Caki2 (cell line): ENCODE measurements around the gene PLEKHM2. TPM values are rescaled to one million over a fixed set of nuclear protein-coding genes. Genes with fewer than 3 reads are reported as not detected.
"Not testable (repeated sequence)": the region's sequence is repeated elsewhere in the genome, so short reads cannot be mapped to it uniquely, and the experiment has no call there.

Experiments
- DNase-seq: peaks from one replicate; pipeline ENCODE4 v3.0.0-alpha.2; 2015; ENCODE audit warnings: low read depth
- in situ Hi-C: cut with HindIII; loops from 2 replicates; pipeline ENCODE4 v1.10.0; 2016; ENCODE audit warnings: low sequenced_read_pairs, low pct_unique_long_range_greater_than_20kb, mixed read lengths
- total RNA-seq: library from RNA; depleted of rRNA; stranded (reverse); fragments of >200 nt; shearing (Covaris generic); gene quantifications from 2 replicates; pipeline ENCODE4 v1.2.3, GENCODE V29; 2014; ENCODE audit warnings: low replicate concordance; rRNA removed

Gene PLEKHM2, protein sequence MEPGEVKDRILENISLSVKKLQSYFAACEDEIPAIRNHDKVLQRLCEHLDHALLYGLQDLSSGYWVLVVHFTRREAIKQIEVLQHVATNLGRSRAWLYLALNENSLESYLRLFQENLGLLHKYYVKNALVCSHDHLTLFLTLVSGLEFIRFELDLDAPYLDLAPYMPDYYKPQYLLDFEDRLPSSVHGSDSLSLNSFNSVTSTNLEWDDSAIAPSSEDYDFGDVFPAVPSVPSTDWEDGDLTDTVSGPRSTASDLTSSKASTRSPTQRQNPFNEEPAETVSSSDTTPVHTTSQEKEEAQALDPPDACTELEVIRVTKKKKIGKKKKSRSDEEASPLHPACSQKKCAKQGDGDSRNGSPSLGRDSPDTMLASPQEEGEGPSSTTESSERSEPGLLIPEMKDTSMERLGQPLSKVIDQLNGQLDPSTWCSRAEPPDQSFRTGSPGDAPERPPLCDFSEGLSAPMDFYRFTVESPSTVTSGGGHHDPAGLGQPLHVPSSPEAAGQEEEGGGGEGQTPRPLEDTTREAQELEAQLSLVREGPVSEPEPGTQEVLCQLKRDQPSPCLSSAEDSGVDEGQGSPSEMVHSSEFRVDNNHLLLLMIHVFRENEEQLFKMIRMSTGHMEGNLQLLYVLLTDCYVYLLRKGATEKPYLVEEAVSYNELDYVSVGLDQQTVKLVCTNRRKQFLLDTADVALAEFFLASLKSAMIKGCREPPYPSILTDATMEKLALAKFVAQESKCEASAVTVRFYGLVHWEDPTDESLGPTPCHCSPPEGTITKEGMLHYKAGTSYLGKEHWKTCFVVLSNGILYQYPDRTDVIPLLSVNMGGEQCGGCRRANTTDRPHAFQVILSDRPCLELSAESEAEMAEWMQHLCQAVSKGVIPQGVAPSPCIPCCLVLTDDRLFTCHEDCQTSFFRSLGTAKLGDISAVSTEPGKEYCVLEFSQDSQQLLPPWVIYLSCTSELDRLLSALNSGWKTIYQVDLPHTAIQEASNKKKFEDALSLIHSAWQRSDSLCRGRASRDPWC
- 39.8 and 53.5 TPM in 2 replicates for total RNA-seq

DNA sequence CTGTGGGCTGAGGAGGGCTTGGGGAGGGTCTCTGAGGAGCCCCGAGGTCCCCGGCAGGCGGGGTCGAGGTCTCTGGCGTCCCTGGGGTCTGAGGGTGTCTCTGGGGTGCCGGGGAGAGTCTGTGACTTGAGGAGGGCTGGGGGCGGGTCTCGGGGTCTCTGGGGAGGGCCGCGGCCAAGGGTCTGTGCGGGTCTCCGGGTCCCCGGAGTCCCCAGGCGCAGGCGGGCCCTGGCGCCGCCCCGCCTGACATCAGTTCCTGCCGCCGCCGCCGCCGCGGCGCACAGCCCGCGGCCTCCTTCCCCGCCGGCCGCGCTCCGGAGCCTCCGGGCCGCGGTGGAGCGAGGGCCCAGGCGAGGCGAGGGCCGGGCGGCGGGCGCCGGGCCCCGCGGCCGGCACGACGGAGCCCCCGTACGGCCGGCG, at the start of gene PLEKHM2:
Gene PLEKHM2 (plus strand): TSS at position 279 of the 420 bp plus-strand sequence. CDS start 239 bp downstream, outside the sequence.
- in situ Hi-C loops = no loop called here
- no peak for DNase-seq

DNA sequence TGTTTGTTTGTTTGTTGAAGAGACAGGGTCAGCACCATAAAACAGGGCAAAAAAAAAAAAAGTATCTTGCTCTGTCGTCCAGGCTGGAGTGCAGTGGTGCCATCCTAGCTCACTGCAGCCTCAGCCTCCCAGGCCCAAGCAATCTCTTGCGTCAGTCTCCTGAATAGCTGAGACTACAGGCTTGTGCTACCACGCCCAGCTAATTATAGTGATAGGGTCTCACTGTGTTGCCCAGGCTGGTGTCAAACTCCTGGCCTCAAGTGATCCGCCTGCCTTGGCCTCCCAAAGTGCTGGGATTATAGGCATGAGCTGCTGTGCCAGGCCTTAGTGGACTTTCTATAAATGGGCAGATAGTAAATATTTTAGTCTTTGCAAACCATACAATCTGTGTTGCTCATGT, 47.7 kb upstream of the PLEKHM2 start:
- no peak for DNase-seq
- in situ Hi-C loops = no loop called here

DNA sequence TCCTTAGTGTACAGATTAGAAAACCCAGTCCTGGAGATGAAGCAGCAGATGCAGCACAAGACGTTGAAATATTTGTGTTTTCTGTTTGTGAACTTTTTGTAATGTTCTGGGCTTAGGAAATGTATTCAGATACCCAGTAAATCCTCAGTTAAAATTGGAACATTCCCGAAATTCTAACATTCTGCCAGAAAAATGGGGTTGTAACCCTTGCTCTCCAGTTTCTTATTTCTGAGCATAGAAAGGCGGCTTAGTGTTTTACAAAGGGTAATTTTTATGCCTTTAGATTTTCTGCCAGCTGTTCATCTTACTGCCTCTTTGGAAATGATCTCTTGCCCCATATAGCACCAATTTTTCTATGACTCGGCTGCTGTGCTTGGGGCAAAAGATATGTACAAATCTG, 46.3 kb upstream of the PLEKHM2 start:
- in situ Hi-C loops = no loop called here
- no peak for DNase-seq

DNA sequence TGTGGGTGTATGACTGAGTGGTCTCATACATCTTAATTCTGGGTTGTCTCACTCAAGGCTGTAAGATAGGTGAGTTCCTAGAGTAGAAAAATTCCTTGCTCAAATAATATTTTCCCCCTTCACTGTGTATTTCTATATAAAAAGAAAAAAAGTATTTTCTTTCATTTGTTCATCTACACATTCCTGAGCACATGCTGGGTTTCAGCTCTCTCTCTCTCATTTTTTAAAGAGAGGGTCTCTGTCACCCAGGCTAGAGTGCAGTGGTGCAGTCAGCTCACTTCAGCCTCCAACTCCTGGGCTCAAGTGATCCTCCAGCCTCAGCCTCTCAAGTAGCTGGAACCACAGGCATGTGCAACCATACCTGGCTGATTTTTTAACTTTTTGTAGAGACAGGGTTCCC, 44.9 kb upstream of the PLEKHM2 start:
- in situ Hi-C loops = no loop called here
- DNase-seq = no peak

DNA sequence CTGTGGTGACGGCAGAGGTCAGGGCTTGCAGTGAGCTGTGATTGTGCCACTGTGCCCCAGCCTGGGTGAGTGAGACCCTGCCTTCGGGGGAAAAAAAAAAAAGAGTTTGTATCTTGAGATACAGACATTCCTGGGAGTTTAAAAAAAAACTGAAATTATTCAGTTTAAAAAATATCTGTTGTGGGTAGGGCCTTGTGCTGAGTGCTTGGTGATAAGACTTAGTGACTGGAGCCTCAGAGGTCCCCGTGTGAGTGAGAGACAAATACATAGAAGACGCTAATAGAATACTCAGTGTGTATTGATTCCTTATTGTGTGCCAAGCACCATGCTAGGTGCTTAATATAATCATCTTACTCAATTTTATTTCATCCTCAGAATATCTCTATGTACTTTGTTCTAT, 44.2 kb upstream of the PLEKHM2 start:
- in situ Hi-C loops = no loop called here
- DNase-seq = no peak

DNA sequence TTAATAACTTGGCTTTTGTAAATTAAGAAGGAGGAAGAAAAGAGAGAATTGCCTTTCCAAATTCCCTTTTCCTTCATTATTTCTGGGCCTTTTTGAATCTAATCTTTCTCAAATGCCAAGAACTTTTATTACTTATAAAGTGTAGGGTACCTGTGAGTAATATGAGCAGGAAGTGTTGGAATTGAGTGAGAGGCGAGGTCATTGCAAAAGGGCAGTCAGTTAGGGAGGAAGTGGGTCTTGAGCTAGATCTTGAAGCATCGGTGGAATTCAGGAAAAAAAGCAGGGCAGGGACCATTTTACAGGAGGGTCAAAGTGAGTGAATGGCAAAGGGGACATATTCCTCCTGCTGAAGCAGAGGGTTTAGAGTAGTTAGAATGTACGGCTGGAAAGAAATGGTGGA, 43.5 kb upstream of the PLEKHM2 start:
- in situ Hi-C loops = no loop called here
- DNase-seq = no peak

DNA sequence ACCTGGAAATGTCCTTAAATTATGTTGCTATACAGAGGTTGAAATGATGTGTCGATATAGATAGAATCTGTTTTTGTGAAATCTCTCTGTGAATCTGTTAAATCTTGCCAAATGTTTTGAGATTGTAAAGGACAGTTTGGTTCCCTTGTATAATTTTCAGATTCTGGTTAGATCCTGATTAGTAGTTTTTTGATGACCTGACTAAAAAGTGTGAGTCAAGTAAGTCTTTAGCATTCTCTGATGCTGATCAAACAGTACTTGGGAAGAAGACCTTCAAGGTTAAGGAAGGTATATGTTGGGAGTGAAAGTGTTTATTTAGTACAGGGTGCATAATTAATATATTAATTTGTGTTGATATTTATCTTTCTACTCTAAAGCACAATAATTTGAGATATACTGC, 34.2 kb upstream of the PLEKHM2 start:
- DNase-seq = no peak
- in situ Hi-C loops = no loop called here

DNA sequence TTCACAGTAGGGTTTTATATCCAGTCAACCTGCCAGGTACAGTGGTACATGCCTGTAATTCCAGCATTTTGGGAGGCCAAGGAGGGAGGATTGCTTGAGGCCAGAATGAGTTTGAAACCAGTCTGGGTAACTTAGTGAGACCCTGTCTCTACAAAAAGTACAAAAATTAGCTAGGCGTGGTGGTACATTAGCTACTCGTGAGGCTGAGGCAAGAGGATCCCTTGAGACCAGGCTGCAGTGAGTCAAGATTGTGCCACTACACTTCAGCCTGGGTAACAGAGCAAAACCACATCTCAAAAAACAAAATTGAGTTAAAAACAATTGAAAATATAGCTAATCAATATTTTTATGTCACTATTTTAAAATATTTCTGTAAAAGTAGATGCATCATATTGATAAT, 33.7 kb upstream of the PLEKHM2 start:
- in situ Hi-C loops = no loop called here
- DNase-seq = no peak

DNA sequence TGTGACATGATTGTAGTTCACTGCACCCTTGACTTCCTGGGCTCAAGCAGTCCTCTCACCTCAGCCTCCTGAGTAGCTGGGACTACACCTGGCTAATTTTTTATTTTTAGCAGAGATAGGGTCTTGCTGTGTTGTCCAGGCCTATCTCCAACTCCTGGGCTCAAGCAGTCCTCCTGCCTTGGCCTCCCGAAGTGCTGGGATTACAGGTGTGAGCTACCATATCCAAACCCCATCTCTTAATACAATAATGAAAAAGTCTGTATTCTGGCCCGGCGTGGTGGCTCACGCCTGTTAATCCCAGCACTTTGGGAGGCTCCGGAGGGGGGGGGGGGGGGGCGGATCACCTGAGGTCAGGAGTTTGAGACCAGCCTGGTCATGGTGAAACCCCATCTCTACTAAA, 32.0 kb upstream of the PLEKHM2 start:
- in situ Hi-C loops, DNase-seq: not testable (repeated sequence)

DNA sequence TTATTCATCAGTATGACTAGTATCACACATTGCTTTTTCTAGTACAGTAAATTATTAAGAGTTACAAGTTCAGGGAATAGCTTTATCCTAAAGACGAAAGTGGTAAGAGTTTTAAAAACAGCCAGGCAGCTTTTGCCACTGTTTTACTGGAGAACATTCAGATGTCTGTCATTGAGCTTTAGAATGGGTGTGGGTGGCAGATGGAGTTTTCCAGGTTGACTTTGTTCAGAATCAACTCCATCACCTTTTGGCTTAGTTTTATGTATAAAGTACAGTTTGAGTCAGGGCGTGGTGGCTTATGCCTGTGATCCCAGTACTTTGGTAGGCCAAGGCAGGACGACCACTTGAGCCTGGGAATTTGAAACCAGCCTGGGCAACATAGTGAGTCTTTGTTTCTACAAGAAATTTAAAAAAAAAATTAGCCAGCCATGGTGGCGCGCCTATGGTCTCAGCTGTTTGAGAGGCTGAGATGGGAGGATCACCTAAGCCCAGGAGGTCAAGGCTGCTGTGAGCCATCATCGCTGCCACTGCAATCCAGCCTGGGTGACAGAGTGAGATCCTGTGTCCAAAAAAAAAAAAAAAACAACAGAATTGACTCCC, 29.9 kb upstream of the PLEKHM2 start:
- DNase-seq = no peak
- in situ Hi-C loops = no loop called here

DNA sequence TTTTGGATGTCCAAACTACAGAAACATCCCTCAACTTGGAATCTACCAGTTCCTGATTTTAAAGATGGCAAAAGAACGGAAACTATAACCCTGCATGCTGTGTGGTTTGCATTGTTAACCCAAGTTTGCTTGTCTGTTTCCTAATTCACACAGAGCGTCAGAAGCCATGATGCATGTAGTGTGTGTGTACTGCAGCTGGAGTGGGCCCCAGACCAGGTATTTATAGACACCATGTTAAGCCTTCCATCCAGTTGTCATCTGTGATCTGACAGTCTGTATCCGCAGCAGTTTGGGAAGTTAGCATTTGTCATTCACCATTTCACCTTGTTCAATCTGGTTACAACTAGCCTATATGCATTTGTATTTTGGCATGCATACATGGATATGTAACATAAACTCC, 27.7 kb upstream of the PLEKHM2 start:
- in situ Hi-C loops = no loop called here
- no peak for DNase-seq

DNA sequence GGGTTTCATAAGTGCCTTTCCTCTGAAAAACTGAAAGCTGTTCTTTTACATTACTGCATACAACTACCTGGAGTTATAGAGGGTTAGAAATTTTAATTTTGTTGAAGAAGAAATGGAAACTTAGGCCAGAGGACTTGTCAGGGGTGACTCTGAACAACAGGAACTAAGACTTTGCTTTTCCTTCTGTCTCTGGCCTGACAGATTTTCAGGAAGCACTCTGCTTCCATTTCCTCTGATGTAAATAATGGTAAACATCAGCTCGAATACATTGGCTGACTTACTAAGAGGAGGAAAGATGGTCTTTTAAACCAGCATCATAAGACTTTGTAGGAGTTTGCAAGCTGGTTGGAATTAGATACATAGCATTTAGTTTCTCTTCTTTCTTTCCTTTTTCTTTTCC, 27.1 kb upstream of the PLEKHM2 start:
- in situ Hi-C loops = no loop called here
- no peak for DNase-seq

DNA sequence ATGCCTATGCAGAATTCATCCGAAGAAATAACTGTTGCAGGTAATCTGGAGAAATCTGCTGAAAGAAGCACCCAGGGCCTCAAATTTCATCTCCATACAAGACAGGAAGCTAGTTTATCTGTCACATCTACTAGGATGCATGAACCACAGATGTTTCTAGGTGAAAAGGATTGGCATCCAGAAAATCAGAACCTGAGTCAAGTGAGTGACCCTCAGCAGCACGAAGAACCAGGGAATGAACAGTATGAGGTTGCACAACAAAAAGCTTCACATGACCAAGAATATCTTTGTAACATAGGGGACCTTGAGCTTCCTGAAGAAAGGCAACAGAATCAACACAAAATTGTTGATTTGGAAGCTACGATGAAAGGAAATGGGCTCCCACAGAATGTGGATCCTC, 24.0 kb upstream of the PLEKHM2 start:
- in situ Hi-C loops = no loop called here

DNA sequence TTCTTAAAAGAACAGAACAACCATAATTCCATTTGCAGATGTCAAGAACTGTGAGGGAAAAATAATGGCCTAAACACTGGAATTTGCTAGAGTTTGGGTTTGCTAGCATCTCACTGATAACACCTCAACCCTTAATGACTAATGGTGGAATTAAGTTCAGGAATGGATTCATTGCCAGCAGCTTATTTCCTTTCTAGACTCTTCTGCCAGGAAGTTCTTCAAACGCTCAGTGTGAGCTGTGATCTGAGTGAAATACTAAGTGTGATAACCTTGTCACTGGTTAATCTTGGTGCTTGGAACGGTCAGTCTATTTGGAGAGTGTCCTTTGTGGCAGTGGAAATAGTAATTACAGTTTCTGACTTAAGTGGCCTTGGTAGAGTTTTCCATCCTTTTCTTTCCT, 21.6 kb upstream of the PLEKHM2 start:
- DNase-seq = no peak
- in situ Hi-C loops = no loop called here

More for the DNA sequence above, 24.0 kb upstream of the PLEKHM2 start:
- DNase-seq = no peak

DNA sequence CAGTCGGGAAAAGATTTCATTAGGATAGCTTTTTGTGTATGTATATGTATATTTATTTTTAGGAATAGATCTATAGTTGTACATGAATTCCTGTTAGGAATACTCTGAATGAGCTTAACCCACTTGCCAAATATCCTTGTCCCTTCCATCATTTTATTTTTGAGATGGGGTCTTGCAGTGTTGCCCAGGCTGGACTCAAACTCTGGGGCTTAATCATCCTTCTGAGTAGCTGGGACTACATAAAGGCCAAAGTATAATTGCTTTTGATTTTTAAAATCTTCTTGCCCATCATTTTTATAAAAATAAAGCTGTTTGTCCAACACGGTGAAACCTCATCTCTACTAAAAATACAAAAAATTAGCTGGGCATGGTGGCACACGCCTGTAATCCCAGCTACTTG, 20.2 kb upstream of the PLEKHM2 start:
- no peak for DNase-seq
- in situ Hi-C loops = no loop called here

DNA sequence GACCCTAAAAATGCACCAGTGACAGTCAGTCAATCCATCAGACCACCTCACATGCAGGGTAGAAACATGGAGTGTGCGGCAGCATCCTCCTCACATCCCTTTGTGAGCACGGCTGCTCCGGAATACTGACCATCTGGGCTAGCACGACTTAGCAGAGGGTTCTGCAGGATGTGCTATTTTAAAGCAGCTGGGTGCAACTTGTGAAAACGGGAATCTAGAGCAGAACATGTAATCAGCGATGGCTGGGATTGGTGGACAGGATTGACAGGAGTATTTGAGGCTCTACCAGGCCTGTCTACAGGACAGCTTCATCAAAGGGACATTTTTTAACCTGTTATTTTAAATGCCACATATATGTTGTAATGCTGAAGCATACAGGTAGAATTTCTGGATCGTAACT, 16.8 kb upstream of the PLEKHM2 start:
- in situ Hi-C loops = no loop called here

DNA sequence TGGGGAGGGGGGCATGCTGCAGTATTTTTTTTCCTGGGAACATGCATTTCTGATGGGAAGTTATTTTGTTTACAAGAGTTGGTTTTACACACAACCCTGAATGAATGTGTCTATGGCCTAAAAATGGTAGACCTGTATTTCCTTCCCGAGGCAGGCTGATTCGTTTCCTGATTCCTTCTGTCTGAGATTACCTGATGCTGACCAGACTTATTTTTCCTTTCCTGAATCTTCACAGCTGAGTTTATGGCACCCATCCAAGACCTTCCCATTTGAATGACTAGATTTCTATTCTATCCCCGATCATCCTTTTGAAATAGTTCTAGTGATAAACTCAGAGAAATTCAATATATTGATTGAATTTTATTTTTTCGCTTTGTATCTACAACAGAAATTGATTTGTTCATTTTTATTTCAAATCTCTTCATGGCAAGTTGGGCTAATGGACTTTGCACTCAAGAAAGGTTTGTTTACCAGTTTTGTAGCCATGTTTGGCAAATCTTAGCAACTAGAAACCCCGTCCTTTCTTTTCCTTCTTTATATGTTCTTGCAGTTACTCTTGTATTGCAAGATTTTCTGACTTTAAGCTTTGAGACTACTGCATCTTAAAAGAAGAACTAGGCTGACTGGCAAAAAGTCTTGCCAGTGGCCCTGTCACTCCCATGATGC, 15.9 kb upstream of the PLEKHM2 start:
- DNase-seq = no peak
- in situ Hi-C loops = no loop called here

More for the DNA sequence above, 16.8 kb upstream of the PLEKHM2 start:
- DNase-seq = no peak

DNA sequence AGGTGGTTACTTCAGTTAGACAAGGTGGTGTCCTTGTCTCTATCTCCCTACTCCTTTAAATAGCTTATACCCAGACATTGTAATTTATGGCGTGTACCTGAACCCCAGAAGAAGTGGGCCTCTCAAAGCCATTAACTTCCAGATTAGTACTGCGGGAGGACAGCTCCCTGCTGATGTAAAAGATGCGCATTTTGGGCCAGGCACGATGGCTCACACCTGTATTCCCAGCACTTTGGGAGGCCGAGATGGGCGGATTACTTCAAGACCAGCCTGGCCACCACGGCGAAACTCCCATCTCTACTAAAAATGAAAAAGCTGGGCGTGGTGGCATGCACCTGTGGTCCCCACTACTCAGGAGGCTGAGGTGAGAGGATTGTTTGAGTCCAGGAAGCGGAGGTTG, 15.0 kb upstream of the PLEKHM2 start:
- in situ Hi-C loops = no loop called here
- no peak for DNase-seq
